ENCODE data around the gene SMPD4.
"Not testable (repeated sequence)": the region's sequence is repeated elsewhere in the genome, so short reads cannot be mapped to it uniquely, and the experiment has no call there.

Gene SMPD4

GRCh38 chr2:130150181-130151144 is 30.9 kb downstream of the SMPD4 start:
- Histone ChIP-seq H2AK5ac (ENCODE audit: low read length, severe bottlenecking) (no peak overlapping the region), H2AFZ (ENCODE audit: low read depth, low read length) (no peak overlapping the region), H3K27ac (ENCODE audit: low read length, poor library complexity, severe bottlenecking) (no peak overlapping the region), H2BK5ac (ENCODE audit: low read depth, low read length, poor library complexity, severe bottlenecking) (no peak overlapping the region), H3K36me3 (ENCODE audit: control insufficient read depth in 1 of 2, insufficient read depth in 2 of 2, low read depth in 1 of 2, low read length in 2 of 2) (peaks cover 10 to 45% of the 10 kb centered on the region in 2 experiments), H3K4me2 (ENCODE audit: low read length, poor library complexity, severe bottlenecking) (no peak overlapping the region), H3K27me3 (ENCODE audit: control insufficient read depth in 1 of 2, insufficient read depth in 1 of 2, low read length in 2 of 2) (no peaks in the 10 kb centered on the region), H3K23ac (ENCODE audit: low read length in 2 of 2) (no peak overlapping the region), H3K18ac (ENCODE audit: low read depth in 1 of 2, low read length in 2 of 2) (no peak overlapping the region), H3K79me1 (replicated peaks; ENCODE audit: low read length, poor library complexity, severe bottlenecking) (peaks cover 3% of the 10 kb centered on the region), H4K8ac (ENCODE audit: low read length) (no peak overlapping the region), H3K9me3 (ENCODE audit: control insufficient read depth, low read length) (no peaks in the 10 kb centered on the region), H2BK15ac (ENCODE audit: low read depth, poor library complexity, severe bottlenecking) (no peak overlapping the region), H3K4me1 (ENCODE audit: control insufficient read depth, insufficient read depth, low read depth, low read length) (no peaks in the 10 kb centered on the region), H3K14ac (ENCODE audit: low read length in 2 of 2) (no peak overlapping the region), H3K4ac (ENCODE audit: low read depth in 1 of 2, low read length in 2 of 2) (no peak overlapping the region), H2BK12ac (ENCODE audit: low read length in 2 of 2) (no peak overlapping the region), H3K9ac (ENCODE audit: low read length) (no peak overlapping the region), H3K4me3 (ENCODE audit: insufficient read depth in 1 of 2, low read depth in 1 of 2, low read length in 2 of 2) (no peak overlapping the region), H2BK120ac (ENCODE audit: low read depth, low read length) (no peak overlapping the region), H4K91ac (ENCODE audit: low read length) (no peak overlapping the region)
- DNase-seq = no peak
- WGBS = 95% methylated on average over 23 of the region's 23 CpGs

DNA sequence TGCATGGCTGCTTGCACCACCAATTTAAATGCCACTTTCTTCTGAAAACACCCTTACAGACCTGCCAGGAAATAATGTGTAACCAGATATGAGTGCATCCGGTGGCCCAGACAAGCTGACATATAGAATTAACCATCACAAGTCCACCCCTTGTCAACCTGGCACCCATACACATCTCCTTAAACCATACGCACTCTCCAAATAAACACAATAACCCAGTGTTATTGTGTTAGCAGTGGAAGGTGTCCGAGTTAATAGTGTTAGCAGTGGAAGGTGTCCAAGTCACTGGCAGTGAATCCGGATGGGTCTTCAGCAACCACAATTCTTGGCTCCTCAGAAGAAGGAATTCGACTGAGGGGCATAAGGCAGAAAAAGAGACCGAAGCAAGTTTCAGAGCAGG is 32.9 kb downstream of the SMPD4 start:
- H2AK5ac ChIP-seq (ENCODE audit: low read length, severe bottlenecking); H4K91ac ChIP-seq (ENCODE audit: low read length); H4K8ac ChIP-seq (ENCODE audit: low read length); H2AFZ ChIP-seq (ENCODE audit: low read depth, low read length); H3K23ac ChIP-seq (ENCODE audit: low read length in 2 of 2); H3K9ac ChIP-seq (ENCODE audit: low read length); DNase-seq; H2BK5ac ChIP-seq (ENCODE audit: low read depth, low read length, poor library complexity, severe bottlenecking); H3K27me3 ChIP-seq (ENCODE audit: control insufficient read depth in 1 of 2, insufficient read depth in 1 of 2, low read length in 2 of 2); H3K4ac ChIP-seq (ENCODE audit: low read depth in 1 of 2, low read length in 2 of 2); H3K14ac ChIP-seq (ENCODE audit: low read length in 2 of 2); H2BK120ac ChIP-seq (ENCODE audit: low read depth, low read length); H3K4me2 ChIP-seq (ENCODE audit: low read length, poor library complexity, severe bottlenecking); H2BK12ac ChIP-seq (ENCODE audit: low read length in 2 of 2); H3K79me1 ChIP-seq (replicated peaks; ENCODE audit: low read length, poor library complexity, severe bottlenecking); H3K4me1 ChIP-seq (ENCODE audit: control insufficient read depth, insufficient read depth, low read depth, low read length); H3K27ac ChIP-seq (ENCODE audit: low read length, poor library complexity, severe bottlenecking); H3K9me3 ChIP-seq (ENCODE audit: control insufficient read depth, low read length); H3K18ac ChIP-seq (ENCODE audit: low read depth in 1 of 2, low read length in 2 of 2); H3K4me3 ChIP-seq (ENCODE audit: insufficient read depth in 1 of 2, low read depth in 1 of 2, low read length in 2 of 2); H2BK15ac ChIP-seq (ENCODE audit: low read depth, poor library complexity, severe bottlenecking): not testable (repeated sequence)
- H3K36me3 ChIP-seq (ENCODE audit: control insufficient read depth in 1 of 2, insufficient read depth in 2 of 2, low read depth in 1 of 2, low read length in 2 of 2) = peaks cover 6 to 26% of the 10 kb centered on the region in 2 experiments
- WGBS = 100% methylated on average over 2 of the region's 6 CpGs

GRCh38 chr2:130145006-130145414 is 36.4 kb downstream of the SMPD4 start, which contains the start of gene CCDC74B:
CCDC74B (minus strand) TSS chr2:130145112; CDS start chr2:130144996, 116 bp downstream.
- not testable (repeated sequence) for H3K4me1 ChIP-seq (ENCODE audit: control insufficient read depth, insufficient read depth, low read depth, low read length); H3K9me3 ChIP-seq (ENCODE audit: control insufficient read depth, low read length); H4K91ac ChIP-seq (ENCODE audit: low read length); H2AFZ ChIP-seq (ENCODE audit: low read depth, low read length); H2AK5ac ChIP-seq (ENCODE audit: low read length, severe bottlenecking); H2BK120ac ChIP-seq (ENCODE audit: low read depth, low read length); H3K4ac ChIP-seq (ENCODE audit: low read depth in 1 of 2, low read length in 2 of 2); H2BK5ac ChIP-seq (ENCODE audit: low read depth, low read length, poor library complexity, severe bottlenecking); H2BK15ac ChIP-seq (ENCODE audit: low read depth, poor library complexity, severe bottlenecking); H3K18ac ChIP-seq (ENCODE audit: low read depth in 1 of 2, low read length in 2 of 2); H4K8ac ChIP-seq (ENCODE audit: low read length); H3K27me3 ChIP-seq (ENCODE audit: control insufficient read depth in 1 of 2, insufficient read depth in 1 of 2, low read length in 2 of 2); H3K14ac ChIP-seq (ENCODE audit: low read length in 2 of 2); H3K27ac ChIP-seq (ENCODE audit: low read length, poor library complexity, severe bottlenecking); H2BK12ac ChIP-seq (ENCODE audit: low read length in 2 of 2); H3K79me1 ChIP-seq (replicated peaks; ENCODE audit: low read length, poor library complexity, severe bottlenecking); H3K36me3 ChIP-seq (ENCODE audit: control insufficient read depth in 1 of 2, insufficient read depth in 2 of 2, low read depth in 1 of 2, low read length in 2 of 2); H3K23ac ChIP-seq (ENCODE audit: low read length in 2 of 2)
- WGBS = 6% methylated on average over 26 of the region's 30 CpGs
- peak within 1 kb of the TSS; percentile 43 for H3K9ac ChIP-seq (ENCODE audit: low read length)
- H3K4me3 ChIP-seq (ENCODE audit: insufficient read depth in 1 of 2, low read depth in 1 of 2, low read length in 2 of 2) = peak within 1 kb of the TSS in 1 of 2 experiments; percentile 70
- DNase-seq = peak; percentile 49
- H3K4me2 ChIP-seq (ENCODE audit: low read length, poor library complexity, severe bottlenecking) = peak within 1 kb of the TSS; percentile 66

DNA sequence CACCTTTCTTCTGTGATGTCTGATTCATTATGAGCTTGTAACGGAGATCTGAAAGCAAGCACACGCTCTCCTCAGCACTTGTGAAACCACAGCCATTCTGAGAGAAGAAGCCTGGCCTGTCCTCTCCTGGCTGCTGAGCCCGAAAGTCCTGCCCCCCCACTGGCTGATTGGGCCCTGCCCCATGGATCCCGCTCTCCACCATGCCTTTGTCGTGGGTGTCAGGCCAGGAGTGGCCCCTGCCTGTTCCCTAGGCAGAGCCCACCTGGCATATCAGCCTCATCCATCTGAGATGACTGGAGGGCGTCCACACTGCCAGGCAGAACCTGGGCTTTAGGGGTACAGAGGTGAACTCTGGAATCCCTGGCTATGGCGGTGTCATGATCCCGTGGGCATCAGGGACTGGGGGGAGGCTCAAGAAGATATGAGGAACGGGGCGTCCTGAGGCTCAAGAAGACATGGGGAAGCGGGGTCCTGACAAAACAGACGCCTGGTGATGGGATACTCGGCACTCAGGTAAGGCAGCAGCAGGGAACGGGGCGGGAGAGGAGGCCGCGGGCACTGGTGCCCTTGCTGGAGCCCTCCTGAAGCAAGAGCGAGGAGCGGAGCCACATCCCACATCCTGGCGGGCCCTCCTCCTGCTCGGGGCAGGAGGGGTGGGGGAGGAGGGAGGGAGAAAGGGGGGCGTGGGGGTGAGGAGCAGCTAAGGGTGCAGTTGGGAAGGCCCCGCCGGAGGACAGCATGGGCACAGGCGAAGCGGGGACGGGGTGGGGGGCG is 37.9 kb downstream of the SMPD4 start:
- H3K4me3 ChIP-seq (ENCODE audit: insufficient read depth in 1 of 2, low read depth in 1 of 2, low read length in 2 of 2); H2BK12ac ChIP-seq (ENCODE audit: low read length in 2 of 2); H3K23ac ChIP-seq (ENCODE audit: low read length in 2 of 2); H3K36me3 ChIP-seq (ENCODE audit: control insufficient read depth in 1 of 2, insufficient read depth in 2 of 2, low read depth in 1 of 2, low read length in 2 of 2); H3K9ac ChIP-seq (ENCODE audit: low read length); H2BK15ac ChIP-seq (ENCODE audit: low read depth, poor library complexity, severe bottlenecking); H3K14ac ChIP-seq (ENCODE audit: low read length in 2 of 2); H3K4me2 ChIP-seq (ENCODE audit: low read length, poor library complexity, severe bottlenecking); H4K8ac ChIP-seq (ENCODE audit: low read length); H3K27me3 ChIP-seq (ENCODE audit: control insufficient read depth in 1 of 2, insufficient read depth in 1 of 2, low read length in 2 of 2); H3K27ac ChIP-seq (ENCODE audit: low read length, poor library complexity, severe bottlenecking); H2AK5ac ChIP-seq (ENCODE audit: low read length, severe bottlenecking); H3K18ac ChIP-seq (ENCODE audit: low read depth in 1 of 2, low read length in 2 of 2); H3K4me1 ChIP-seq (ENCODE audit: control insufficient read depth, insufficient read depth, low read depth, low read length); DNase-seq; H2BK5ac ChIP-seq (ENCODE audit: low read depth, low read length, poor library complexity, severe bottlenecking); H4K91ac ChIP-seq (ENCODE audit: low read length); H3K4ac ChIP-seq (ENCODE audit: low read depth in 1 of 2, low read length in 2 of 2); H2BK120ac ChIP-seq (ENCODE audit: low read depth, low read length); H3K79me1 ChIP-seq (replicated peaks; ENCODE audit: low read length, poor library complexity, severe bottlenecking); H3K9me3 ChIP-seq (ENCODE audit: control insufficient read depth, low read length): not testable (repeated sequence)
- WGBS = 80% methylated on average over 12 of the region's 28 CpGs
- H2AFZ ChIP-seq (ENCODE audit: low read depth, low read length) = peak overlapping the region; percentile 4
